Suppressor macrophage treated with lipopolysaccharide for 1 hour (primary cell): ENCODE measurements around the gene STARD10.

ENCODE experiments used
- DNase-seq, 3 donors: peaks; one replicate each; pipeline ENCODE4 v3.0.0-alpha.2; 2020 to 2022

STARD10 gene

GRCh38 chr11:72778535-72779494, 15.0 kb downstream of the STARD10 start:
- DNase-seq: no peak

- DNase-seq: no peak
Observed at GRCh38 chr11:72777755-72778278, 16.0 kb downstream of the STARD10 start.

GRCh38 chr11:72776844-72777754, 16.7 kb downstream of the STARD10 start:
- DNase-seq: no peak

GRCh38 chr11:72776117-72776843, 17.6 kb downstream of the STARD10 start:
- DNase-seq: no peak

GRCh38 chr11:72775288-72776110, 18.3 kb downstream of the STARD10 start:
- DNase-seq: no peak

GRCh38 chr11:72774499-72774898, 19.3 kb downstream of the STARD10 start:
- no peak for DNase-seq

GRCh38 chr11:72773696-72774095, 20.2 kb downstream of the STARD10 start:
- no peak for DNase-seq

- peak in 2 of 3 donors; percentile 37 to 46 for DNase-seq
Observed at GRCh38 chr11:72773291-72773690, 20.6 kb downstream of the STARD10 start.

GRCh38 chr11:72772059-72772458, 21.8 kb downstream of the STARD10 start:
- DNase-seq: no peak

GRCh38 chr11:72771507-72771906, 22.3 kb downstream of the STARD10 start:
- peak in 1 of 3 donors; percentile 35 for DNase-seq

- no peak for DNase-seq
Observed at GRCh38 chr11:72770799-72771198, 23.0 kb downstream of the STARD10 start.

GRCh38 chr11:72769680-72770079, 24.2 kb downstream of the STARD10 start:
- DNase-seq: no peak

GRCh38 chr11:72768581-72768980, 25.3 kb downstream of the STARD10 start:
- no peak for DNase-seq

GRCh38 chr11:72767203-72768062, 26.4 kb downstream of the STARD10 start:
- no peak for DNase-seq

- DNase-seq: no peak
Observed at GRCh38 chr11:72766152-72766902, 27.5 kb downstream of the STARD10 start.

- DNase-seq: no peak
Observed at GRCh38 chr11:72764503-72764902, 29.3 kb downstream of the STARD10 start.

GRCh38 chr11:72763823-72764222, 30.0 kb downstream of the STARD10 start:
- DNase-seq: no peak

GRCh38 chr11:72762641-72763304, 31.1 kb downstream of the STARD10 start:
- peak; percentile 86 to 88 (median 88) for DNase-seq
